H9 (cell line): ENCODE measurements around the gene BLVRB. TPM values are rescaled to one million over a fixed set of nuclear protein-coding genes. Genes with fewer than 3 reads are reported as not detected.
A peak's percentile ranks its signal among the peaks of the same experiment; 100 is the strongest.

ENCODE experiments used
- DNase-seq: peaks from one replicate; pipeline ENCODE4 v3.0.0-alpha.2; 2017
- H2AFZ ChIP-seq: one replicate; pipeline ENCODE4 v1.6.1; 2013; ENCODE audit warnings: mild to moderate bottlenecking, low read length, control low read depth, moderate library complexity
- H2AK5ac ChIP-seq: 2 replicates; pipeline ENCODE4 v1.6.1; 2013; ENCODE audit warnings: low read length, control low read depth, mixed read lengths; ENCODE audit not compliant: insufficient read length
- H2BK120ac ChIP-seq: one replicate; pipeline ENCODE4 v1.6.1; 2013; ENCODE audit warnings: low read depth, mild to moderate bottlenecking, low read length, control low read depth, inconsistent platforms; ENCODE audit not compliant: poor library complexity, severe bottlenecking
- H2BK12ac ChIP-seq: 2 replicates; pipeline ENCODE4 v1.6.1; 2013; ENCODE audit warnings: low read length, control low read depth, mixed read lengths, low read depth; ENCODE audit not compliant: insufficient read length
- H2BK15ac ChIP-seq: 2 replicates; pipeline ENCODE4 v1.6.1; 2013; ENCODE audit warnings: low read depth, low read length, control low read depth
- H2BK20ac ChIP-seq: one replicate; pipeline ENCODE4 v1.6.1; 2013; ENCODE audit warnings: low read depth, mild to moderate bottlenecking, low read length, control low read depth, inconsistent platforms; ENCODE audit not compliant: poor library complexity, severe bottlenecking
- H2BK5ac ChIP-seq: 2 replicates; pipeline ENCODE4 v1.6.1; 2013; ENCODE audit warnings: low read length, control low read depth, mixed read lengths; ENCODE audit not compliant: insufficient read length
- H3K14ac ChIP-seq: 2 replicates; pipeline ENCODE4 v1.6.1; 2013; ENCODE audit warnings: low read length, control low read depth; ENCODE audit not compliant: insufficient read depth
- H3K18ac ChIP-seq: 2 replicates; pipeline ENCODE4 v1.6.1; 2013; ENCODE audit warnings: low read depth, mild to moderate bottlenecking, mixed read lengths, low read length, control low read depth; ENCODE audit not compliant: insufficient read length
- H3K23ac ChIP-seq: 2 replicates; pipeline ENCODE4 v1.6.1; 2013; ENCODE audit warnings: low read length, control low read depth, mixed read lengths, low read depth; ENCODE audit not compliant: insufficient read length
- H3K23me2 ChIP-seq: 2 replicates; pipeline ENCODE4 v1.6.1; 2013; ENCODE audit warnings: low read depth, mild to moderate bottlenecking, mixed read lengths, low read length, control low read depth; ENCODE audit not compliant: insufficient read length, poor library complexity, severe bottlenecking
- H3K27ac ChIP-seq: 2 replicates; pipeline ENCODE4 v1.5.1; 2013; ENCODE audit warnings: low read length, control low read depth, mixed read lengths, low read depth; ENCODE audit not compliant: insufficient read length
- H3K27me3 ChIP-seq: 2 replicates; pipeline ENCODE4 v1.6.1; 2013; ENCODE audit warnings: low read length, control low read depth, inconsistent platforms; ENCODE audit not compliant: insufficient read depth
- H3K4ac ChIP-seq: 2 replicates; pipeline ENCODE4 v1.6.1; 2013; ENCODE audit warnings: low read depth, mild to moderate bottlenecking, control low read depth, inconsistent platforms, low read length, moderate library complexity
- H3K4me1 ChIP-seq: 2 replicates; pipeline ENCODE4 v1.6.1; 2013; ENCODE audit warnings: low read length, control low read depth, inconsistent platforms; ENCODE audit not compliant: insufficient read depth
- H3K4me2 ChIP-seq: 2 replicates; pipeline ENCODE4 v1.6.1; 2013; ENCODE audit warnings: low read length, control low read depth, mixed read lengths; ENCODE audit not compliant: insufficient read length, insufficient read depth
- H3K56ac ChIP-seq: 2 replicates; pipeline ENCODE4 v1.6.1; 2013; ENCODE audit warnings: low read depth, mild to moderate bottlenecking, mixed read lengths, low read length, control low read depth; ENCODE audit not compliant: insufficient read length
- H3K79me1 ChIP-seq: 2 replicates; pipeline ENCODE4 v1.6.1; 2013; ENCODE audit warnings: low read depth, mild to moderate bottlenecking, moderate library complexity, low read length, control low read depth, inconsistent platforms; ENCODE audit not compliant: insufficient read depth, poor library complexity, severe bottlenecking
- H3K79me2 ChIP-seq: 2 replicates; pipeline ENCODE4 v1.6.1; 2013; ENCODE audit warnings: low read length, control low read depth, inconsistent platforms; ENCODE audit not compliant: insufficient read depth
- H3K9ac ChIP-seq: 2 replicates; pipeline ENCODE4 v1.6.1; 2013; ENCODE audit warnings: low read length, control low read depth, mixed read lengths; ENCODE audit not compliant: insufficient read length; ENCODE audit errors: extremely low read depth
- H3K9me3 ChIP-seq: one replicate; pipeline ENCODE4 v1.6.1; 2013; ENCODE audit warnings: low read depth, low read length, inconsistent platforms; ENCODE audit not compliant: control insufficient read depth
- H3T11ph ChIP-seq: one replicate; pipeline ENCODE4 v1.6.1; 2013; ENCODE audit warnings: mild to moderate bottlenecking, low read length, control low read depth, inconsistent platforms
- H4K20me1 ChIP-seq: one replicate; pipeline ENCODE4 v1.6.1; 2013; ENCODE audit not compliant: control insufficient read depth, insufficient read length, insufficient read depth
- H4K5ac ChIP-seq: 2 replicates; pipeline ENCODE4 v1.6.1; 2013; ENCODE audit warnings: low read depth, mild to moderate bottlenecking, mixed read lengths, low read length, control low read depth; ENCODE audit not compliant: insufficient read length
- H4K8ac ChIP-seq: replicated peaks from 2 replicates; pipeline ENCODE4 v1.6.1; 2013; ENCODE audit warnings: low read length, control low read depth, mixed read lengths, low read depth; ENCODE audit not compliant: insufficient read length
- H4K91ac ChIP-seq: 2 replicates; pipeline ENCODE4 v1.6.1; 2013; ENCODE audit warnings: low read depth, mild to moderate bottlenecking, moderate library complexity, mixed read lengths, low read length, control low read depth; ENCODE audit not compliant: insufficient read length
- H3K27ac Mint-ChIP-seq, 3 experiments: 2 replicates in 2 of 3; 3 replicates in 1 of 3; pipeline ENCODE4 v1.8.0; 2020 to 2021; ENCODE audit warnings: mixed read lengths in 3 of 3, mild to moderate bottlenecking in 1 of 3, moderate library complexity in 1 of 3
- H3K27me3 Mint-ChIP-seq: 2 replicates; pipeline ENCODE4 v1.8.0; 2021; ENCODE audit warnings: low read depth, mild to moderate bottlenecking, moderate library complexity, mixed read lengths
- H3K36me3 Mint-ChIP-seq, 3 experiments: 2 replicates in 2 of 3; 3 replicates in 1 of 3; pipeline ENCODE4 v1.8.0; 2020 to 2021; ENCODE audit warnings: low read depth in 3 of 3, mixed read lengths in 3 of 3; ENCODE audit not compliant: insufficient read depth in 1 of 3
- H3K4me1 Mint-ChIP-seq, 2 experiments: 2 replicates each; pipeline ENCODE4 v1.8.0; 2020; ENCODE audit warnings: mixed read lengths in 2 of 2
- H3K4me3 Mint-ChIP-seq, 2 experiments: 2 replicates in 1 of 2; 3 replicates in 1 of 2; pipeline ENCODE4 v1.8.0; 2020 to 2021; ENCODE audit warnings: mild to moderate bottlenecking in 2 of 2, mixed read lengths in 2 of 2, moderate library complexity in 1 of 2
- H3K9me3 Mint-ChIP-seq, 2 experiments: 2 replicates in 1 of 2; 3 replicates in 1 of 2; pipeline ENCODE4 v1.8.0; 2020; ENCODE audit warnings: mild to moderate bottlenecking in 2 of 2, mixed read lengths in 2 of 2, moderate library complexity in 1 of 2
- CTCF ChIP-seq: fragments of 200-600 bp; sonication (generic); conservative IDR thresholded peaks from 3 replicates; pipeline ENCODE4 v1.8.0; 2021; ENCODE audit warnings: antibody characterized with exemption, mild to moderate bottlenecking
- WGBS: extraction: QIAGEN DNeasy Blood & Tissue Kit; methylation state at CpG from one replicate; pipeline ENCODE4 v1.1.7; 2013; ENCODE audit warnings: missing lambda C conversion rate, low lambda C conversion rate, mixed read lengths; ENCODE audit not compliant: insufficient read length; ENCODE audit errors: extremely low coverage; 5-methylcytosine and 5-hydroxymethylcytosine counted together
- total RNA-seq: library from RNA; stranded (reverse); gene quantifications from 2 replicates; pipeline ENCODE4 v1.2.1, GENCODE V29; 2021

Gene BLVRB
- total RNA-seq, 1 experiment from 2014 or later, result 27.9 TPM

DNA sequence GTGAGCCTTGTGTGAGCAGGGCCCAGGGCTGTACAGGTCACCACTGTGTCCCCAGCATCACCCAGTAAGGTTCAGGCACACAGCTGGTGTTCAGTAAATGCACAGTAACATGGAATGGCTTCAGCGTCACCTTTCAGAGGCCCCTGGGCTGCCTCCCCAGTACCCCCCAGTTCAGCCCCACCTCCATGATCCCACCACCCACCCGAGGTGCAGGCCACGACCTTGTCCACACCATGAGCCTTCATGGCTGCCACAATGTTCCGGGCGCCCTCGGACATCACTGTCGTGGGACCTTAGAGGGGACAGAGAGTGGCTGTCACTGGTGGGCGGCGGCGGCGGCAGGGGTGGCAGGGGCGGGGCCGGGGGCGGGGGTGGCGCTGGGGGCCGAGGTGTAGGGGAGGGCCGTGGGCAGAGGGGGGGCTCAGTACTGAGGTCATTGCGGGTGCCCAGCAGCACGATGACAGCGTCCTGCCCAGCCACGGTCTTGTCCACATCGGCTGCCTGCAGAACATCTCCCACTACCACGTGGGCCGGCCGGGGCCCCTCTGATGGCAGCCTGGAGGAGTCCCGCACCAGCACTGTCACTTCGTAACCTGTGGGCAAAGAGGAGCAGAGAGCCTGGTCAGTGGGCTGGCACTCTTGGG, 7.5 kb downstream of the BLVRB start:
- H3K23ac ChIP-seq, result no peak overlapping the region
- H3K4me1 ChIP-seq, result no peaks in the 10 kb centered on the region
- no peak overlapping the region for H4K91ac ChIP-seq
- no peak overlapping the region for H4K5ac ChIP-seq
- H3K4me2 ChIP-seq, result no peak overlapping the region
- no peak overlapping the region for H2BK15ac ChIP-seq
- Mint-ChIP-seq H3K36me3 (no peaks in the 10 kb centered on the region; a peak in 2 of 7 replicates), H3K27me3 (no peaks in the 10 kb centered on the region), H3K4me1 (no peaks in the 10 kb centered on the region), H3K9me3 (no peaks in the 10 kb centered on the region; a peak in 1 of 5 replicates), H3K27ac (peak overlapping the region in 2 of 3 experiments; percentile 30 to 52; a peak in 1 of 7 replicates), H3K4me3 (no peak overlapping the region)
- H3T11ph ChIP-seq, result no peak overlapping the region
- H2BK120ac ChIP-seq, result no peak overlapping the region
- no peak overlapping the region for H2BK5ac ChIP-seq
- no peaks in the 10 kb centered on the region for H3K27me3 ChIP-seq
- no peak overlapping the region for H2AFZ ChIP-seq
- H2BK12ac ChIP-seq, result no peak overlapping the region
- no peaks in the 10 kb centered on the region for H3K79me2 ChIP-seq
- no peak overlapping the region for H3K4ac ChIP-seq
- no peak overlapping the region for H4K8ac ChIP-seq
- no peak overlapping the region for H2BK20ac ChIP-seq
- H3K9me3 ChIP-seq, result no peaks in the 10 kb centered on the region
- no peaks in the 10 kb centered on the region for H3K79me1 ChIP-seq
- H4K20me1 ChIP-seq, result no peaks in the 10 kb centered on the region
- no peak overlapping the region for H3K9ac ChIP-seq
- H3K14ac ChIP-seq, result no peak overlapping the region
- no peak for TF ChIP-seq CTCF
- no peak for DNase-seq
- H2AK5ac ChIP-seq, result no peak overlapping the region
- no peak overlapping the region for H3K27ac ChIP-seq
- no peak overlapping the region for H3K56ac ChIP-seq
- H3K18ac ChIP-seq, result no peak overlapping the region
- WGBS, result no CpG with 5 or more reads among the region's 27 CpGs
- no peaks in the 10 kb centered on the region for H3K23me2 ChIP-seq
